ENCODE measurements around the gene PAPSS2.

DNA sequence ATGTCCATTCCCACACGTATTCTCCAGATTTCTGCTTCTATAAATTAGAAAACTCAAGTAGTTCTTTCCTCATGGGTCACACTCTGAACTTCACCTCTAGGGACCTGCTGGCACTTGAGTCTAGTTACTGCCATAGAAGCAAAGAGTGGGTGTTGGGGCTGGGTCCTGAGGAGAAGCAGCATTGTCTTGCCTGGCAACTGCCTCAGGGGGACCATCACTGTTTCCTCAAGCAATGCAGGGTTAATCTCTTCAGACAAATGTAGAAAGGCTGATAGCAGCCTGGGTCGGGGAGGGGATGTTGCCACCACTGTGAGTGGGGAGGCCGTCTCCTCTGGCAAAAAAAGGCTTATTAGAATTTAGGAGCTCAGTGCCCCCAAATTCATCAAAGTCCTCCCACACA lies 20.2 kb upstream of the PAPSS2 start:
- TF ChIP-seq CTCF (conservative IDR thresholded peaks at IDR 0.05 in 1 of 2, IDR thresholded peaks at IDR 0.05 in 1 of 2; ENCODE audit: low read depth in 1 of 2, low read length in 2 of 2): no peak
- TF ChIP-seq EZH2 (IDR thresholded peaks at IDR 0.05; ENCODE audit: low read length, missing control alignments): no peak
